22Rv1 (cell line): ENCODE results near the gene LRRC56.
"Not testable (repeated sequence)": the region's sequence is repeated elsewhere in the genome, so short reads cannot be mapped to it uniquely, and the experiment has no call there.

Experiments
- ZFX ChIP-seq: fragments of 450-650 bp; IDR thresholded peaks from 2 replicates; pipeline ENCODE4 v1.6.1; 2017; ENCODE audit warnings: antibody characterized with exemption, borderline replicate concordance
- TF ChIP-seq, protein P1 (sequence below): fragments of 450-650 bp; IDR thresholded peaks from 2 replicates; pipeline ENCODE4 v1.5.1; 2017; ENCODE audit warnings: mild to moderate bottlenecking

DNA sequence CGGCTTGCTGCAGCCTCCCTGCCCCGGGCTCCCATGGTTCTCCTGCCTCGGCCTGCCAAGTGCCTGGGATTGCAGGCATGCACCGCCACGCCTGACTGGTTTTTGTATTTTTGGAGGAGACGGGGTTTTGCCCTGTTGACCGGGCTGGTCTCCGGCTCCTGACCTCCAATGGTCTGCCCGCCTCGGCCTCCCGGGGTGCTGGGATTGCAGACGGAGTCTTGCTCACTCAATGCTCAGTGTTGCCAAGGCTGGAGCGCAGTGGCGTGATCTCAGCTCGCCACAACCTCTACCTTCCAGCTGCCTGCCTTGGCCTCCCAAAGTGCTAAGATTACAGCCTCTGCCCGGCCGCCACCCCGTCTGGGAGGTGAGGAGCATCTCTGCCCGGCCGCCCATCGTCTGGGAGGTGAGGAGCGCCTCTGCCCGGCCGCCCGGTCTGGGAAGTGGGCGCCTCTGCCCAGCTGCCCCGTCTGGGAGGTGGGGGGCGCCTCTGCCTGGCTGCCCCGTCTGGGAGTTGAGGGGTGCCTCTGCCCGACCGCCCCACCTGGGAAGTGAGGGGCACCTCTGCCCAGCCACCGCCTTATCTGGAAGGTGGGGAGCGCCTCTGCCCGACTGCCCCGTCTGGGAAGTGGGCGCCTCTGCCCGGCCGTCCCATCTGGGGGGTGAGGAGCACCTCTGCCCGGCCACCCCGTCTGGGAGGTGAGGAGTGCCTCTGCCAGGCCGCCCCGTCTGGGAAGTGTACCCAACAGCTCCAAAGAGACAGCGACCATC is 20.2 kb upstream of the LRRC56 start:
- TF ChIP-seq, protein P1, sequence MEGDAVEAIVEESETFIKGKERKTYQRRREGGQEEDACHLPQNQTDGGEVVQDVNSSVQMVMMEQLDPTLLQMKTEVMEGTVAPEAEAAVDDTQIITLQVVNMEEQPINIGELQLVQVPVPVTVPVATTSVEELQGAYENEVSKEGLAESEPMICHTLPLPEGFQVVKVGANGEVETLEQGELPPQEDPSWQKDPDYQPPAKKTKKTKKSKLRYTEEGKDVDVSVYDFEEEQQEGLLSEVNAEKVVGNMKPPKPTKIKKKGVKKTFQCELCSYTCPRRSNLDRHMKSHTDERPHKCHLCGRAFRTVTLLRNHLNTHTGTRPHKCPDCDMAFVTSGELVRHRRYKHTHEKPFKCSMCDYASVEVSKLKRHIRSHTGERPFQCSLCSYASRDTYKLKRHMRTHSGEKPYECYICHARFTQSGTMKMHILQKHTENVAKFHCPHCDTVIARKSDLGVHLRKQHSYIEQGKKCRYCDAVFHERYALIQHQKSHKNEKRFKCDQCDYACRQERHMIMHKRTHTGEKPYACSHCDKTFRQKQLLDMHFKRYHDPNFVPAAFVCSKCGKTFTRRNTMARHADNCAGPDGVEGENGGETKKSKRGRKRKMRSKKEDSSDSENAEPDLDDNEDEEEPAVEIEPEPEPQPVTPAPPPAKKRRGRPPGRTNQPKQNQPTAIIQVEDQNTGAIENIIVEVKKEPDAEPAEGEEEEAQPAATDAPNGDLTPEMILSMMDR: not testable (repeated sequence)
- TF ChIP-seq ZFX: not testable (repeated sequence)
